Measurements from ENCODE around the gene ZNF316. TPM values are rescaled to one million over a fixed set of nuclear protein-coding genes. Genes with fewer than 3 reads are reported as not detected.
A peak's percentile ranks its signal among the peaks of the same experiment; 100 is the strongest.

The ZNF316 gene
- total and polyA plus RNA-seq, 3 donors from 2014 or later = 22.7 to 50.9 (median 46.6) TPM

- Histone ChIP-seq H3K4me1 (no peaks in the 10 kb centered on the region), H3K27me3 (no peaks in the 10 kb centered on the region), H3K4me3 (no peak overlapping the region), H3K27ac (no peak overlapping the region), H3K9me3 (no peaks in the 10 kb centered on the region), H3K36me3 (ENCODE audit: low read depth, missing control alignments) (no peaks in the 10 kb centered on the region)
- 75 to 80% methylated on average over 9 to 13 of the region's 13 CpGs for WGBS, 2 donors
- TF ChIP-seq POLR2A (IDR thresholded peaks at IDR 0.05) = no peak
- TF ChIP-seq CTCF (IDR thresholded peaks at IDR 0.05) = no peak
- intact Hi-C loops (cut with DNase I; ENCODE audit: low total_unique reads) = no loop called here
- no peak for DNase-seq
Observed at GRCh38 chr7:6649241-6649961, 12.3 kb downstream of the ZNF316 start.

GRCh38 chr7:6650086-6650485 is 13.0 kb downstream of the ZNF316 start:
- Histone ChIP-seq H3K4me1 (no peaks in the 10 kb centered on the region), H3K36me3 (ENCODE audit: low read depth, missing control alignments) (no peaks in the 10 kb centered on the region)

GRCh38 chr7:6650521-6651011 is 13.4 kb downstream of the ZNF316 start:
- H3K4me1 ChIP-seq = no peaks in the 10 kb centered on the region
- intact Hi-C loops (cut with DNase I; ENCODE audit: low total_unique reads) = no loop called here
- 92 to 100% methylated on average over 7 to 12 of the region's 12 CpGs for WGBS, 2 donors
- H3K27me3 ChIP-seq = no peaks in the 10 kb centered on the region
- TF ChIP-seq POLR2A (IDR thresholded peaks at IDR 0.05) = no peak
- no peak for TF ChIP-seq CTCF (IDR thresholded peaks at IDR 0.05)
- H3K4me3 ChIP-seq = no peak overlapping the region
- DNase-seq = no peak
- H3K27ac ChIP-seq = no peak overlapping the region
- H3K36me3 ChIP-seq (ENCODE audit: low read depth, missing control alignments) = no peaks in the 10 kb centered on the region
- H3K9me3 ChIP-seq = no peaks in the 10 kb centered on the region

More at GRCh38 chr7:6650086-6650485, 13.0 kb downstream of the ZNF316 start:
- no peaks in the 10 kb centered on the region for H3K27me3 ChIP-seq
- WGBS, 2 donors = 96% methylated on average over 8 to 10 of the region's 10 CpGs
- intact Hi-C loops (cut with DNase I; ENCODE audit: low total_unique reads) = no loop called here
- H3K4me3 ChIP-seq = no peak overlapping the region
- no peak for DNase-seq
- no peak for TF ChIP-seq CTCF (IDR thresholded peaks at IDR 0.05)
- TF ChIP-seq POLR2A (IDR thresholded peaks at IDR 0.05) = no peak
- no peaks in the 10 kb centered on the region for H3K9me3 ChIP-seq
- H3K27ac ChIP-seq = no peak overlapping the region

- no peaks in the 10 kb centered on the region for H3K36me3 ChIP-seq (ENCODE audit: low read depth, missing control alignments)
- no peak for DNase-seq
- no peaks in the 10 kb centered on the region for H3K9me3 ChIP-seq
- intact Hi-C loops (cut with DNase I; ENCODE audit: low total_unique reads) = no loop called here
- no peaks in the 10 kb centered on the region for H3K27me3 ChIP-seq
- no peaks in the 10 kb centered on the region for H3K4me1 ChIP-seq
- 74 to 85% methylated on average over 15 to 32 of the region's 32 CpGs for WGBS, 2 donors
- no peak overlapping the region for H3K27ac ChIP-seq
- no peak for TF ChIP-seq CTCF (IDR thresholded peaks at IDR 0.05)
- TF ChIP-seq POLR2A (IDR thresholded peaks at IDR 0.05) = no peak
- H3K4me3 ChIP-seq = peak overlapping the region in 1 of 2 donors; percentile 26
Observed at GRCh38 chr7:6651851-6652445, 14.8 kb downstream of the ZNF316 start.
